ENCODE data around the gene RTP5. TPM values are rescaled to one million over a fixed set of nuclear protein-coding genes. Genes with fewer than 3 reads are reported as not detected.
"Not testable (repeated sequence)": the region's sequence is repeated elsewhere in the genome, so short reads cannot be mapped to it uniquely, and the experiment has no call there.

Gene RTP5
- total RNA-seq, 1 donor, result not detected

DNA sequence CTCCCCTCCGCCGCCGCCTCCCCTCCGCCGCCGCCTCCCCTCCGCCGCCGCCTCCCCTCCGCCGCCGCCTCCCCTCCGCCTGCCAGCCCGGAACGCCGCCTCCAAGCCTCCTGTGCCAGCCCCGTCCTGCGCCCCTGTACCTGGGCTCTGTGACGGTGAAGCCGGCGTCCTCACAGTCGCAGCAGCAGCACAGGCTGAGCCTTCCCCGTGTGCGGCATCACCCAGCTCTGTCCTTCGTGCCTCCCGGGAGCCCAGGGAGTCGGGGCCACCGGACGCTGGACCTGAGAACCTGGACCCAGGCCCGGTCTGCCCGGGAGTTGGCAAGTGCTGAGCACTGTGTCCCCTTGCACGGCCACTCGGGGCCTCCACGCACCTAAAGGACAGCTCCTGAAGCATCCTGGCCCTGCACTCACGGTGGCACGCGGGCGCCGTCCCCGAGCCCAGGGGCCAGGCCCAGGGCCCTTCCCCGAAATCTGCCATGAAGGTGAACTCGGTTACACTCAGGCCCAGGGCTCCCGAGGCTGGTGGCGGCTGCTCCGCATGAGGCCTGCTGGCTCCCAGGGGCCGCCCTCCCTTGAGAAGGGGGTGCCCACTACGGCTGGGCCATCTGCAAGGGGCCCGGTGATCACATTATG is 32.9 kb downstream of the RTP5 start:
- TF ChIP-seq, protein P1, sequence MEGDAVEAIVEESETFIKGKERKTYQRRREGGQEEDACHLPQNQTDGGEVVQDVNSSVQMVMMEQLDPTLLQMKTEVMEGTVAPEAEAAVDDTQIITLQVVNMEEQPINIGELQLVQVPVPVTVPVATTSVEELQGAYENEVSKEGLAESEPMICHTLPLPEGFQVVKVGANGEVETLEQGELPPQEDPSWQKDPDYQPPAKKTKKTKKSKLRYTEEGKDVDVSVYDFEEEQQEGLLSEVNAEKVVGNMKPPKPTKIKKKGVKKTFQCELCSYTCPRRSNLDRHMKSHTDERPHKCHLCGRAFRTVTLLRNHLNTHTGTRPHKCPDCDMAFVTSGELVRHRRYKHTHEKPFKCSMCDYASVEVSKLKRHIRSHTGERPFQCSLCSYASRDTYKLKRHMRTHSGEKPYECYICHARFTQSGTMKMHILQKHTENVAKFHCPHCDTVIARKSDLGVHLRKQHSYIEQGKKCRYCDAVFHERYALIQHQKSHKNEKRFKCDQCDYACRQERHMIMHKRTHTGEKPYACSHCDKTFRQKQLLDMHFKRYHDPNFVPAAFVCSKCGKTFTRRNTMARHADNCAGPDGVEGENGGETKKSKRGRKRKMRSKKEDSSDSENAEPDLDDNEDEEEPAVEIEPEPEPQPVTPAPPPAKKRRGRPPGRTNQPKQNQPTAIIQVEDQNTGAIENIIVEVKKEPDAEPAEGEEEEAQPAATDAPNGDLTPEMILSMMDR (IDR thresholded peaks at IDR 0.05; ENCODE audit: insufficient read depth, low read length), result no peak
- H3K4me3 ChIP-seq (ENCODE audit: low read depth, low read length), result no peak overlapping the region
- no peak for DNase-seq (ENCODE audit: low read depth)

DNA sequence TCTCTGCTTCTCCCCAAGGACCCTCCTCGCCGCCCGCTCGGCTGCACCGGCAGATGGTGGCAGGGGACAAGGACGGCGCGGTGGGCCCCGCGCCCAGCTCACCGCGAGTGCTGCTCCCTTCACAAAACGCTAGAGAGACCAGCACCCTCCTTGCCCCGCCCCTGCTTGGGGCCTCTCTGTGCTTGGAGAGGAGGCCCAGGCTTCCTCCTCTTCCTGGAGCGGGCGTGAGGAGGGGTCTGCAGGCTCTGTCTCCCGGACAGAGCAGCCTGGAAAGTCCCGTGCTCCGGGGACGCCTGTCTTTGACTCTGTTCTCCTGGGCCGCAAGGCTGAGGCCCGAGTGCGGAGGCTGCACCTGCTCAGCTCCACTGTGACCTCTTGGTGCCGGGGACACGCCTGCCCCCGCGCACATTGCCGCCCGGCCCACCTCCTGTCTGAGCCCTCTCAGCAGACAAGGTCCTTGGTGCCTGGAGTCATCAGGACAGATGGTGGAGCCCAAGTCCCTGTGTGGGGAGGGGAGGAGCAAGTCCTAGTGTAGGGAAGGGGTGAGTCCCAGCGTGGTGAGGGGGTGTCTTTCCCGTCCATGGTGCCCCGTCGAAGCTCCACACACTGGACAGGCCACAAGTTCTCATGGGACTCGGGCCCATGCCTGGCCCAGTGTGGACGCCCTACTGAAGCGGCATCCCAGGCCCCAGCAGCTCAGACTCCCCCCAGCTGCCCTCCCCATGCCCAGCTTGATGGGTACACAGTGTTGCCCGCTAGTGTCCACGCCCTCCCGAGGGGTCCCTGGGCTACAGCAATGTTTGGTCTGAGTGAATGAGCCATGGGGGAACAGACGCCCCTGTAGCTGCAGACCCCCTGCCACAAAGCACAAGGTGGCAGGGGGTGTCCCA is 33.8 kb downstream of the RTP5 start:
- TF ChIP-seq, protein P1 (IDR thresholded peaks at IDR 0.05; ENCODE audit: insufficient read depth, low read length), result no peak
- no peak overlapping the region for H3K4me3 ChIP-seq (ENCODE audit: low read depth, low read length)
- DNase-seq (ENCODE audit: low read depth), result no peak

DNA sequence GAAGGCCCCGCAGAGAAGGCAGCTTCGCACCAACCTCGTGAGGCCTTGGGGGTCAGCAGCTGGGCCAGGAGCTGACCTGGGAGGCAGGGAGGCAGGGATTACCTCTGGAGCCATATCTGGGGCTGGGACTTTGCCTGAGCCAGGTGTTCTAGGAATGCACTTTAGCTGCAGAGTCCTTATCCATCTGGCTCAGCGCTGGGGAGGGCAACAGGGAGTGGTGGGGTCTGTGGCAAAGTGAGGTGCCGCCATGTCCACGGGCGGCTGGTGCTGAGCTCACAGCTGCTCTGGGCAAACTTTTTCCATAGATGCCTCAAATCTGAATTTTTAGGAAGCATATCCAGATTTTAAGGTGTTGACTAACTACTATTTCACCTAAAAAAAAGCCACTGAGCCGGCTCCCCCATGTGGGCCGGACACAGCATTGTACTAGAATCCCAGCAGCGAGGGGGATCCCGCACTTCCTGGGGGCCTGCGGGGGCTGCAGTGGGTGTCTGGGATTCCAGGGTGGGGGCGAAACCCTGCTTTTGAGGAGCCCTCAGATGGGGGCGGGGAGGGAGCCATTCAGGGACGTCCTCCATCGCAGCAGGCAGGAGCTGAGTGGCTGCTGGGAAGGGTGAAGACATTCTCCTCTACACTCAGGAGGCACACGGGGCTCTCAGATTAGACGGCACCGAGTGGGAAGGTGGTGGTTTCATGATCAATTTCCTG is 34.6 kb downstream of the RTP5 start:
- no peak overlapping the region for H3K4me3 ChIP-seq (ENCODE audit: low read depth, low read length)
- no peak for DNase-seq (ENCODE audit: low read depth)
- TF ChIP-seq, protein P1 (IDR thresholded peaks at IDR 0.05; ENCODE audit: insufficient read depth, low read length), result no peak

DNA sequence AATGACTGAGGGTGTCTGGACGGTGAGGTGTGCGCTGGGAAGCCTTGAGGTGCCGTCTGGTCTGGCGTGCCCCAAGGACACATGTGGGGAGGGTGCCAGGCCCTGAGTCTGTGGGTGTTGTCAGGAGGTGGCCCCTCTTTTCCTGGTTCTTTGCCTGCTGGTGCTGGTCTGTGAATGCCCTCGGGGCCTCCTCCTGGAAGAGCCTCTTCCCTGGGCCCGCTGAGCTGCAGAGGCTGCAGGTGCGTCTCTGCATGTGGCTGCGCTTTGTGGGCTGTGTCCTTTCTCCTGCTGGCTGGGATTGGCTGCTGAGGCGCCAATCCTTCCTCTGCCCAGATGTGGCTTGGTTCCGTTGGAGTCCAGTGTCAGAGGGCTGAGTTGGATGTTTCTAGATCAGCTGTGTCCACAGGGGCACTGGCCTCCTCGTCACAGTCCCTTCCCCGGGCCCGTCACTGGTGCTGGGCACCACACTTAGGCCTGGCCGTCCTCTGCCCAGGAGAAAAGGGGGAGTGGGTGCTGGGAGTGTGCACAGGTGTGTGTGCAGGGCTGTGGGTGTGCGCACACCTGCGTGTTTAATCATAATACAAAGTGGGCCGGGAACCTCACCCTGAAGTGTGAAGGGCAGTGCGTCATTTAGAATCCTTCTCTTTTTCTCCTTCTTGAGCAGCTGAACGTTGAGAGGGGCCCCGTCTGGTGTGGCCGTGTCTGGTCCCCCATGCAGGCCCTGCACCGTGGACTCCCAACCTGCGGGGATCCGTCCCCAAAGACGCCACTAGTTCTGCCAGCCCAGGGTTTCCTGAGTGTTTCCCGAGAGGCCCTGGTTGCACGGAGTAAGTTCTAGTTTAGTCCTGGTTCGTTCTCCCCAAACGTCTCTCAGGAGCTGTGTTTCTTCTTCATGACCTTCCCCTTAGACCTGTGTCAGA is 35.5 kb downstream of the RTP5 start:
- TF ChIP-seq, protein P1 (IDR thresholded peaks at IDR 0.05; ENCODE audit: insufficient read depth, low read length), result no peak
- DNase-seq (ENCODE audit: low read depth), result no peak
- H3K4me3 ChIP-seq (ENCODE audit: low read depth, low read length), result no peak overlapping the region

DNA sequence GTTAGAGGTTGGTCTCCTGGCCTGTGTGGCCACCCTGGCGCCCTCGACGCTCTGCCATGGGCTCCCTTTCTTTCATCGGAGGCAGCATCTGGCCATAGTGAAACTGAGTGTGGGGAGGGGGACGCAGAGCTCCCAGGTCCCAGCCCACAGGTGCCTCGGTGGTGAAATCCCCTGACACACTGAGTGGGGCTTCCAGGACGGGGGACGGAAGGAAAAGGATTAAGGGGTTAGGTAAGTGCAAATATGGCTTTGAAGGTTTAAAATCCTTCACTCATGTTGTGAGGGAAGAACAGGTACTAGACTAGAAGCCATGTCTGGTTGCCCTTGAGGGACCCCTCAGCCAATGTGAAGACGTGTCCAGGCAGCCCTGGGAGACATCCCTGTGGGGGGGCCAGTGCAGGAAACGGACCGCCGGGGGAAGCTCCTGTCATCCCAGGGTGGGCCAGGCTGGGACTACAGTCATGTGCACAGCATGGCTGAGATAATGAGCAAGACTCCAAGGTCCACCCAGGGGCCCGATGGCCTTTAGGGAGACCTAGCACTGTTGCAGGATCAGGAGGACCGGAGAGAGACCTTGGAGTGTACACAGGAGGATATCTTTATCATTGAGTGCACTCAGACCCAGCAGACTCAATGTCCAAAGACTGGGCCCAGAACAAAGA is 36.3 kb downstream of the RTP5 start:
- TF ChIP-seq, protein P1 (IDR thresholded peaks at IDR 0.05; ENCODE audit: insufficient read depth, low read length), result no peak
- no peak for DNase-seq (ENCODE audit: low read depth)
- H3K4me3 ChIP-seq (ENCODE audit: low read depth, low read length), result no peak overlapping the region

DNA sequence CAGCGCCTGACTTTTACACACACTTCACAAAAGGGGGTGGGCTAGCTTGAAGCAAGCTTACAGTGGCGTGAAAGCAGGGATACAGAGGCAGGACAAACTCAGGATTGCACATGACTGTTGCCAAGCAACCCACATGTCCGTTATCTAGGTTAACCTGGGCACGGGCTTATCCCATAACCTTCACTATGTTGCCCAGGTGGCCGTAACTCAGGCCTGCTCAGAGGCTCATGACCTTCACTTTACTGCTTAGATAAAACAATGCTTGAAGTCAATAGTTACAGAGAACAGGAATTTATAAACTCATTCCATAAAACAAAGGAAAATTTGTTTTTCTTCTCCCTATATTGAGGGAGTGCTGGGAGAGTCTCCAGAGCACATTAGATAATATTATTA is 36.8 kb downstream of the RTP5 start:
- not testable (repeated sequence) for H3K4me3 ChIP-seq (ENCODE audit: low read depth, low read length); DNase-seq (ENCODE audit: low read depth)

Measured in fibroblast of the aortic adventitia (primary cell).